Stimulated activated CD8-positive, alpha-beta memory T cell treated with anti-CD3 and anti-CD28 coated beads, Interleukin-12 subunit alpha, Interleukin-12 subunit beta, amount 100 ng/mL, for 1 hour (primary cell): ENCODE results near the gene RASEF.

ENCODE experiments used
- DNase-seq: peaks from one replicate; pipeline ENCODE4 v3.0.0-alpha.2; 2020; ENCODE audit warnings: low read depth

Gene RASEF

DNA sequence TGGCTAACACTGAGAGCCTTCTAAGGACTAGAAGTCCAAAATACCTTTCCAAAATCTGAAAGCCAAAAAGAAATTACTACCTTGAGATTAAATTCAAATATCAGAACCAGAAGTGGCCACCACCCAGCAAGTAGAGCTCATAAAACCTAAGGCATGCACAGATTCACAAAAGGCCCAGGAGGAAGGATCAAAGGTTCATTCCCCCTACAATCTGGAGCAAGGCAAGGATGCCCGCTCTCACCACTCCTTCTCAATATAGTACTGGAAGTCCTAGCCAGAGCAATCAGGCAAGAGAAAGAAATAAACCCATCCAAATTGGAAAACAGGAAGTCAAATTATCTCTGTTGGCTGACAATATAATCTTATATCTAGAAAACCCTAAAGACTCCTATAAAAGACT is 6.0 kb downstream of the RASEF start:
- DNase-seq = no peak

- DNase-seq = no peak
These were observed 6.8 kb downstream of the RASEF start for GRCh38 chr9:83056174-83056573.

- DNase-seq = no peak
These were observed 14.8 kb downstream of the RASEF start for GRCh38 chr9:83047839-83048775.

- no peak for DNase-seq
These were observed 19.3 kb downstream of the RASEF start for GRCh38 chr9:83043597-83043996.

DNA sequence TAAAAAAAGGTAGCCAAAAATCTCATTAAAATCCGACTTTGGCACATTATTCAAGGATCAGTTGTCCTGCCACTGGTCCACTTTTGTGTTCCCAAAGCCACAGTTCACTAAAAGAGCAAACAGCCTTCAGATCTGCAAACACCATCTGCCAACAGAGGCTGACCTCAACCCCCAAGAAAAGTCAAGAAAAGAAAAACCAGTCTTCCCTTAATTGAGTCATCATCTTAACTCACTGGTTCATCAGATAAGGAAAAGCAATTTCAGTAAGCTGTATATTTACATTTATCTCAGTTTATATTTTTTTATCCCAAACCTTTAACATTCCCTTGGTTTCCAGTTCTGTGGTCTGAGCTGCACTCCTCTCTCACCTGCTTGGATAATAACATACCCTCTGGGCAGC is 21.2 kb downstream of the RASEF start:
- no peak for DNase-seq

DNA sequence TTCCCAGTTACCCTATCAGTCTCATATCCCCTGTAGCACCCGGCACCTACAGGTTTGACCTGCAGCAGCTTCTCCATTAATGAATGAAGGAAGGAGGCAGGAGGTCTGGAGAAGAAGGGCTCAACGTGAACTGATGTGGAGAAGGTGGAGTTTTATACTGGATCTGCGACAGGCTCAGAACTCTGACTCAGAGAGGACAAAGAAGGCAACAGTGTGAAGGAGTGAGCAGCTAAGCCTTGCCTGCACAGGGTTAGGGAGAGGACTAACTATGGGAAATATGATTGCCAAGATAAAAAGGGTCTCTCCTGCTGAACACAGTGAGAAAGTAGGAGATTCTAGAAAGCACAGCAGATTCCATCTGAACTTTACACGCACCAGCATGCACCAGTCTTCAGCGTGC is 23.6 kb downstream of the RASEF start:
- DNase-seq = no peak

- no peak for DNase-seq
These were observed 26.9 kb downstream of the RASEF start for GRCh38 chr9:83036043-83036442.

DNA sequence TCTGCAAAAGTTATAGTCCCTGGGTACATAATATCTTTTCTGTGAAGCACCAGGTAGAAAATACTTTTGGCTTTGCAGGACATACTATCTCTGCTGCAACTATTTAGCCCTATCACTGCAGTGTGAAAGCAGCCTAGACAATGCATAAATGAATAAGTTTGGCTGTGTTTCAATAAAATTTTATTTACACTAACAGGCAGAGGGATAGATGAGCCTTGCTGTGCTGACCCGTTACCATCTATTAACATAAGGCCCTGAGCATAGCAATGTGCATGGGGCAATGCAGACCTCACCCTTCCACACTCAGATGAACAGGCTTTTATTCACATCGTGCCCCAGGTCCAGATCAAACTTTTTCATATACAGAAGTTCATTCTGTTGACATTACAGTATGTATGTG is 27.8 kb downstream of the RASEF start:
- no peak for DNase-seq

GRCh38 chr9:83034587-83034986 is 28.4 kb downstream of the RASEF start:
- no peak for DNase-seq

- DNase-seq = no peak
These were observed 28.9 kb downstream of the RASEF start for GRCh38 chr9:83034026-83034425.

DNA sequence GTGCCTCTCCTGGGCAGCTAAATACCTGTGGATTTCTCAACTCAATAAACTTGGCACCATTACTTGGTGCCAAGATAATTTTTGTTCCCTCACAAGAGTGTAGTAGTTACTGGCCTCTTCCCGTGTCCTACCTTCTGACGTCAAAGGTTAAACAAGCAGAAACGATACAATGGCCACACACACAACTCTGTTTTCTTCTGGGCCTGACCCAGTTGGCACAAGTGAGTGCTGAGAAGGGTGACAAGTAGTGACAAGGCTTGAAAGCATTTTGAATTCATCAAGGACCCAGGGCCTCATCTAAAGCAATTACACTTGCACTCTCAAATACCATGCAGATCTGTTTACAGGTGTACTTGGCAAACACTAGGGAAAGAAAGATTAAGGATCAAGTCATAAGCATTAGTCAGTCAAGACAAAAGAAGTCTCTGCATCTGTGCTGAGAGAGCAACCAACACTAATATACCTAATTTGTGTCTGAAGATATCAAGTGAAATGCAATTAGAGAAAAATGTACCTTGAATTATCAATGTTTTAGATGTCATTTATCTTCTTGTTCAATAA is 30.8 kb downstream of the RASEF start:
- DNase-seq = no peak

DNA sequence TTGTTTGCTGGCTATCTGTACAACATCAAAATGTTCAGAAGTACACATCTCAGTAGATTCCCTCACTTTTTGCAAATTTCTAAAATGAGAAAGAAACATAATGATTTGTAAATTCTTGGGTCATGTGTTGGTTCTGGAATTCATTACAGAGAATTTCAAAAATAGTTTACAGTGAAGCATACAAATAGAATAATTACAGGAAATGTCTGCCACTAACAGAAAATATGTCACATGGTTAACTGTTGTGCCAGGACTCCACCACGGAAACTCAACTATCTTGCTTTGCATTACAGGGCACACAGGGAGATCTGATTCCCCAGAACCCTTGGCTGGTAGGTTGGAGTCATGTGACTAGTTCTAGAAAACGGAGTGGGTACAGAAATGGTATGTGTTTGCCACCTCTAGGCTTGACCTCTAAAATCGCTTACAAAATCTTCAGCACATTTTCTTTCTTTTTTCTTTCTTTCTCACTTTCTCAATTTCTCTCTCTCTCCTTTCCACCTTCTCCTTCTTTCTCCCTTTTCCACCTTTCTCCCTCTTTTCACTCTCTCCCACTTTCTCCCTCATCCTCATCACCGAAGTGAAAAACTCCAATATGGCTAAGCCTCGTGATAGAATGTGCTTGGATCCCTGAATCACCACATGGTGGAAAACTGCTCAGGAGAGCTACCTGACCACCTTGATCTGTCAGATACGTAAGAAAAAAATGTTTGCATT is 32.4 kb downstream of the RASEF start:
- DNase-seq = no peak

DNA sequence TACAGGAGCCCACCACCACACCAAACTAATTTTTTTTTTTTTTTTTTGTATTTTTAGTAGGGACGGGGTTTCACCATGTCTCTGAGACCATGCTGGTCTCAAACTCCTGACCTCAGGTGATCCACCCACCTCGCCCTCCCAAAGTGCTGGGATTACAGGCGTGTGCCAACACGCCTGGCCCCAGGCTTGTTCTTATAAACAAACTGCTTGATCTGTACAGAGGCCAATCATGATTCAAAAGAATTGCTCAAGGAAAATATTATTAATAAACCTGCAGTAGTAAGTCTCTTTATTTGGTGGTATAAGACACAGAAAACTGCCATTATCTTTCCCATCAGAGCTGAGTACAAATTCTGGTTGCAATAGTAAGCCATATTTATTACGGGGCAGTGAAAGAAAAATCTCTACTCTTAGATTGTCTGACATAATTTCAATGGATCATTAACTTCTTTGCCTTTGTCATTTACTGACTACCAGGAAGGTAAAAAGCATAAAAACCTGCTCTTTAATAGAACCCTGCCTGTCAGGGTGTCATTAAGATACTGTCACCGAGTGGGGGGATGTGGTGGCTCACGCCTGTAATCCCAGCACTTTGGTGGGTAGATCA is 33.3 kb downstream of the RASEF start:
- DNase-seq = no peak

GRCh38 chr9:83027153-83027891 is 35.6 kb downstream of the RASEF start:
- DNase-seq = no peak

- no peak for DNase-seq
These were observed 38.3 kb downstream of the RASEF start for GRCh38 chr9:83024506-83025125.

DNA sequence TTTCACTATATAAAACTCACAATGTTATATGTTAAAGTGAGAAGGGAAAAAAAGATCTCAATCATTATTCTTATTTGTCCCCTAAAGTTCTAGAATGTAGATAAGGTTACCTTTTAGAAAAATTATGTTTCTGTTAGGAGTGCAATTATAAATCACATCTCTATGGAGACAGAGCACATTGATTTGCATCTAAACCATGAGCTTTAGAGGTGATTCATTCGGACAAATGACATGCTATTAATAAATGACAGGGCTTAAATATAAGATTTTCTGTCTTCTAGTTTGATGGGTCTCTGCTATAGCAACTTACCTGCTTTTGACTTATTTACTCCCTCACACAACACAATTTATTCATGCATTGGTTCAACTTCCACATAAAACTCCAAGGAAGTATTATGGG is 39.8 kb downstream of the RASEF start:
- no peak for DNase-seq

- DNase-seq = no peak
These were observed 42.1 kb downstream of the RASEF start for GRCh38 chr9:83020864-83021263.

- DNase-seq = no peak
These were observed 42.6 kb downstream of the RASEF start for GRCh38 chr9:83020327-83020726.

DNA sequence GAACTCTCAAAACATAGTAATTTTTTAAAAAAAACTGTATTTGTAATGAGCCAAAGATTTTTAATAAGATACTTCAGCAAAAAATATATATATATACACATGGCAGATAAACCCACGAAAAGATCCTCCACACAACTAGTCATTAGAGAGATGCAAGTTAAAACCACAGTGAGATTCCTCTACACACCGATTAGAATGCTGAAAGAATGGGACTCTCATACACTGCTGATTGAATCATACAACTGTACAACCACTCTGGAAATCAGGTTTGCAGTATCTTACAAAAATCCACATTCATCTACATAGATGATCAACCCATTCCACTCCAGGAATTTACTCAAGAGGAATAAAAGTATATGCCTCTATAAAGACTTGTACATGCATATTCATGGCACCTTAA is 43.7 kb downstream of the RASEF start:
- DNase-seq = no peak

GRCh38 chr9:83015897-83016296 is 47.0 kb downstream of the RASEF start:
- DNase-seq = no peak

DNA sequence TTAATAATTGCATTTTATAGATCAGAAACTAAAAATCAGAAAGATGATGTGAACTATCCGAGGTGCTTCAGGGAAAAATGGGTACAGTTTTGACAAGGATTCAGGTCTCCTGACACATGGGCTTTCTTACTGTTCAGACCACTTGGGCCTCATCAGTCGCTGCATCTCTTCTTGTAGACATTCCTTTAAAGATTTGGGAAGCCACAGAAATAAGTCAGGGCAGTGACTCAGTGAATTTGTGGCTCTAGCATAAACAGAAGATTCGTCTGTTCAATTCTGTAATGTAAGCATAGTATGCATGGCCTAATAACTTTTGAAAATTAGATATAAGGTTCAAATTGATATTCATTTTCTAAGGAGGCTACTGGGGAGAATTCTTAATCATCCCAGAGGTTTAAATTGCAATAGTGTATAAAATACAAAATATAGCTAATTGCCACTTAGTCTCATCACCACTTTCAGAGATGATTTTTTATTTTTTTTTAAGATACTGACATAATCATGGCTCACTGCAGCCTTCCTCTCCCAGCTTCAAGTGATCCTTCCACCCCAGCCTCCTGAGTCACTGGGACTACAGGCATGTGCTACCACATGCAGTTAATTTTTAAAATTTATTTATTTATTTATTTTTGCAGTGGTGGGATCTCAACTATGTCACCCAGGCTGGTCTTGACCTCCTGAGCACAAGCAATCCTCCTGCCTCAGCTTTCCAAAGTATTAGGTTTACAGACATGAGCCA is 48.9 kb downstream of the RASEF start:
- no peak for DNase-seq
